GM19193 (cell line): ENCODE measurements around the gene PKD1L1.

Experiments
- POLR2A ChIP-seq: IDR thresholded peaks from 4 replicates; pipeline ENCODE4 v1.6.1; 2011; ENCODE audit not compliant: insufficient read depth, insufficient read length; ENCODE audit errors: extremely low read depth

PKD1L1 gene

DNA sequence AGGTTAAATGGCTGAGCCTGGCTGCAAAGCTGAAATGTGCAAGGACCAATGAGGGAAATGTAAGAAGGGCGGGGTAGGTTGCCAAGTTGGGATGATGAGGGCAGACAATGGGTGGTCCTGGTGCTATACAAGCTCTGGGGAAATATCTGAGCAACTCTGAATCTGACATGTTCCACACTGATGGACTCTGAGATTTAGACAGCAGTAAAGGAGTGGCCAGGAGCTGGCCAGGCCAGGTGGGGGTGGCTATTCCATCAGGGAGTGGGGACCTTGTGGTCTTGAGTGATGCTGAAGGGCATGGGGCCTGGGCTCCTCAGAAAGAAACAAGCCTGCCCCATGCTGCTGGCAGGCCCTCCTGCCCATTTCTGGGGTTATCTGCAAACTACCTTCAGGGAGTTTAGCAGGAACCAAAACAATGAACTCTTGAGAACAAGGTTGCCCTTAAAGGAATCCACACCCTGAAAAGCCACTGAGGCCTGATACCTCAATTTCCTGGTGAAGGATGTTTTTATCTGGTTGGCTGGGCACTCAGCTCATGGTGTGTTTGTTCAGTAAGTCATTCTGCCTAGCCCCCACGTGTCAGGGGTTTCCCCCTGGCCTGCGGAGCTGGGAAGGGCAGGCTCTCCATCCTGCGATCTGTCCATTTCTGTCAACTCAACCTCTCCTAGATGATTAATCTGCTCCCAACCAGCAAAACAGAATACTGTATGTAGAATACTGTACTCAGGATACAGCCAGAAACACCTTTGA is 223.1 kb downstream of the PKD1L1 start:
- TF ChIP-seq POLR2A = no peak
